ENCODE data around the gene NPAS3. TPM values are rescaled to one million over a fixed set of nuclear protein-coding genes. Genes with fewer than 3 reads are reported as not detected.

The NPAS3 gene
- total and polyA plus RNA-seq, 2 of the 8 experiments (the other 6 are each of a cell fraction or from before 2014, with no cell fraction given), result 0.11 to 0.60 TPM

DNA sequence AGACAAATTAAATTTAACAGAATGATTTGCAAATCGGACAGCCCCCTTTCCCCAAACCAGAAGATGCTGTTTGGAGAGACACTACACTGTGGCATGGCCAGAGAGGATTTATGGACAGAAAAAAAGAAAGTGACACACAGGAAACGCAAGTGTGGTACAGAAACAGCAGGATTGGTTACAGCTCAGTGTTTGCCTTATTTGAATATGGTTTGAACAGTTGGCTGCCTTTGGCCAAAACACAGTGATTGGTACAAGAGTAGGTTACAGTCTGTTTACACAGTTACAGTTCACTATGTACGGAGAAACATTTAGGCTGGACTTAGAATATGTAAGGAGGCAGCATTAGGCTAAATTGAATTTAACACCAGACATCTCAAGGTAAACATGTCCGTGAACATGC lies 335.3 kb downstream of the NPAS3 start (continued):
- no peak for TF ChIP-seq JUND (IDR thresholded peaks at IDR 0.05; ENCODE audit: low read length)
- TF ChIP-seq ASH2L (IDR thresholded peaks at IDR 0.05; ENCODE audit: low read length), result no peak
- no peak for TF ChIP-seq BCL11A (IDR thresholded peaks at IDR 0.05; ENCODE audit: low read depth in 2 of 2, low read length in 2 of 2)
- TF ChIP-seq SRF (IDR thresholded peaks at IDR 0.05; ENCODE audit: low read depth, low read length), result no peak

All from H1 (cell line).